ENCODE data around the gene ASCC1.
A peak's percentile ranks its signal among the peaks of the same experiment; 100 is the strongest.

The ASCC1 gene

GRCh38 chr10:72065439-72066025 lies 150.5 kb downstream of the ASCC1 start:
- no peak for DNase-seq (ENCODE audit: low read depth)

GRCh38 chr10:72063703-72064391 lies 152.2 kb downstream of the ASCC1 start:
- no peak for DNase-seq (ENCODE audit: low read depth)

DNA sequence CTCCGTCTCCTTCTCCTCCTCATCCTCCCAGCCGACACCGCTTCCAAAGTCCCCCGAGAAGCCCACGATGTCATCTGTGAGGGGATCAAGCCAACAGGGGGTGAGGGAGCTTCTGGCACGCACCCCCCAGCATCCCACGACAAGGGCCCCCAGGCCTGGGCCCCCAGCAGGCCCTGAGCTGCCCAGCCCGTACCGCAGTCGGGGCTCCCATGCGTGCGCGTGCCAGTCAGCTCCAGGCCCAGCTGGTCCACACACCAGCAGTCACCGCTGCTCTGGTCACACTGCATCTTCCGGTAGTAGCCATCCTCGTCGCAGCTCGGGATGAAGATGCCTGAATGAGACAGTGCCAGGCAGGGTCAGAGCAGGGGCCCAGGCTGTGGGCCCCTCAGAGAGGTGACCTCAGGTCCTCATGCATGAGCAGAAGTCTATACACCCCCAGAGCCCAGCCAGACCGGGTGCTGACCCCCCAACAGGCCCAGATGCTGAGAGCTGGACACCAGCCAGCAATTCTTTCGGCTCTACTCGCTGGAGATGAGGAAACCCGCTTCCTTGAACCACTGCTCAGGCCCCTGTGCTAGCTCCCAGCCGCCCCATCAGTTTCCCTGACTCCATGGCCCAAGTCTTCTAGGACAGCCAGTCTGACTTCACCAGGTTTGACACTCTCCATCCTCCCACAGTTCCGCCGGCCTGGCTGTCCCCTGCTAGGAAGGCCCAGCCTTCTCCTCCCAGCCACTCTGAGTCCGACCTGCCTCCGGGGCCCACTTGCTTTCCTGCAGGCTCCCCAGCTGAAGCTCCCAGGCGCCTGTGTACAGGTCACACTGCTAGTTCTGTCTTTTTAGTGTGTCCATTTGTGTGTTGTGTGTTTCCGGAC lies 153.0 kb downstream of the ASCC1 start:
- no peak for DNase-seq (ENCODE audit: low read depth)

DNA sequence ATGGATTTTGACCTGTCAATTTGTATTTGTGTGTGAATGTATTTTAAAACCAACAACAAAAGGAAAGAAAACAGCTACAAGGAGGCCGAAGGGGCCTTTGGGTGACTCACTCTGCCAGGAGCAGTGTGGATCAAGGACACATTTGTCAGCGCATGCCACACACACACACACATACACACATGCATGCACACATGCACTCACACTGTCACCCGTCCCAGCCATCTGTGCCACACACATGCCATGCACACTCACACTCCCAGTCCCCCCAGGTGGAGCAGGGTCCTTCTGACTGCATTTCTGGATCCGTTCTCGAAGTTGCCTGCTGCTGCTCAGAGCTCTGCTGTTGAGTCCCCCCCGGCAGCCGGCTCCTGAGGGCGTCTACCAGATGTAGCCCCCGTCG lies 153.7 kb downstream of the ASCC1 start:
- DNase-seq (ENCODE audit: low read depth): no peak

GRCh38 chr10:72061930-72062329 lies 154.1 kb downstream of the ASCC1 start:
- no peak for DNase-seq (ENCODE audit: low read depth)

DNA sequence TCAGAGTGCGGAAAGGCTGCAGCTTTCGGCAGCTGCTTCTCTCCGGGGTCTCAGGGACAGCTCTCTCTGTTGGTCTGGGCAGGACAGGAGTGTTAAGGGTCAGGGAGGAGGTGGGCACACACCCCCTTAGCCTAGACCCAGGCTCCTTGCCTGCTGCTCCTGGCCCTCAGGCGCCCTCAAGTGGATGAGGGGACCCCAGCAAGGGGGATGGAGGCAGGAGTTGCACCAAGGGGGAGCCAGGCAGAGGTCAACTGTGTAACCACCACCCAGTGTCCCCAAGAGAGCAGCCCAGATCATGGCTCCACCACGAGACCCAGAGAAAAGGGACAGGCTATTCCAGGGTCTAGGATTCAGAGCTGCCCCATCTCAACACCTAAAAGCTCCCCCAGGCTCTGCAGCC lies 154.6 kb downstream of the ASCC1 start:
- DNase-seq (ENCODE audit: low read depth): no peak

GRCh38 chr10:72059843-72060822 lies 155.9 kb downstream of the ASCC1 start:
- DNase-seq (ENCODE audit: low read depth): no peak

DNA sequence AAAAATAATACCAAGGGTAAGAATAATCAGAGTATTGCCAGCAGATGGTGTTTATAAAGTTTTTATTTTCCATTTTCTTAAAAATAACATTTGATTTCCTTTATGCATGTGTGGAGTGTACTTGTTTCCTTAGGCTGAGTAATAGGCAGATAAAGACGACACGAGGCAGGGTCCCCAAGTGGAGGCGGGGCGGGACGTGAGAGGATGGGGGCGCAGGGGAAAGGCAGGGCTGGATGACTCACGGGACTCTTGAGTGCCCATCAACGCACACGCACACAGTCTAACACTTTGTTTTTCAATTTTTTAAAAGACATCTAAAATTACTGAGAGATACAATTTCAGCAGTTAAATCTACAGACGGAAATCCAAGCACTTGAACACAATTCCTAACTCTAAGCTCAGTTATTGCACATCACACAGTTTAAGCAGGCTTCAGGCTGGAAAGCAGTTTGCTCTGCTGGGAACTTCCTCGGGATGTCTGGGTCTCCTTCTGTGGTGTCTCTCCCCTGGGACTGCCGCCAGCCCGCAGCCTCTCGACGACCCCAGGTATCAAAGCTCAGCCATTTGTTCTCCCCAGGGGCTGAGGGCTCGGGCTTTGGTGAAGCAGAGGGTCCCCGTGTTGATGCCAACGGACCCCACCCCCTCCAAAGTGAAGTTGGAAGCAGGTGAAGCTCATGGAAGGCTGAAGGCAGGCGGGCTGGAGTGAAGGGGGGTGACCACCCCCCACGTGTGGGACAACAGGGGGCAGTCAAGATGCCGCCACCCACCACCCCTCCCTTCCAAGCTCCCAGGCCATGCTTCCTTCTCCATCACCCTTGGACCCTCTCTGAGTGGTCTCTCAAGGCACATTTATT lies 156.9 kb downstream of the ASCC1 start:
- DNase-seq (ENCODE audit: low read depth): no peak

GRCh38 chr10:72058347-72058898 lies 157.7 kb downstream of the ASCC1 start:
- DNase-seq (ENCODE audit: low read depth): no peak

DNA sequence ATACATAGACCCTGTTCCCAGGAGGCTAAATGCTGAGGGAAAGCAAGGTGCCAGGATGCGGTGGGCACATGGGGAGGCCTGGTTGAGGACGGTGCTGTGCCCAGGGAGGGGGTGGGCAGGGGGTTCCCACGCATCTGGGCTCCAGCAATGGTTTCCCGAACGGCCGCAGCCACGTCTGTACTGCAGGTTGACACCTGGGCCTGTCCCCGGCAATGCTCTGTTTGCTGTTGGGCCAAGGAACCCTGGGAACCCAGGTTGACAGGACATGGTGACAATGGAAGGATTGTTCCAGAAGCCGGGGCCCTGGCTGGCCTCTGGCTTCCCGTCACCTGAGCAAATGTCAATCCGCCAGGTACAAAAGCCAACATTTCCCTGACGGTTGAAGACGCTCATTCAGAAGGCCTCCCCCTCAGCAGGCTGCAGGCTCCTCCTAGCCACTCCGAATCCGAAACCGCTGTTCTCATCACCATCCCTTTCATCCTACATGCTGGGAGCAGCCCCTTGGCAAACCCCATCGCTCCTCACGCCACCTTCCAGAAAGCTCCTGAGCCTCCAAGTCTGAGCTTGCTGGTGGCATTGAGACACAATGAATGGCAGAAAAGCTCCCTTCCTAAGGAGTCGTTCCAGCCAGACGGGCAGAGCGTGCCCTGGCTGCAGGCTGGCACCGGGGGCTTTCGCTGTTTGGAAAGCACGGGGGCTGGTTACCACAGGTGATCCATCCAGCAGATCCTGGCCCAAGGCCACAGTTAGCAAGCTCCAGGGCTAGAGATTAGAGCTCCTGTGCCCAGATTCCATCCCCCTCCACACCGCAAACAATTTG lies 158.9 kb downstream of the ASCC1 start:
- DNase-seq (ENCODE audit: low read depth): no peak

DNA sequence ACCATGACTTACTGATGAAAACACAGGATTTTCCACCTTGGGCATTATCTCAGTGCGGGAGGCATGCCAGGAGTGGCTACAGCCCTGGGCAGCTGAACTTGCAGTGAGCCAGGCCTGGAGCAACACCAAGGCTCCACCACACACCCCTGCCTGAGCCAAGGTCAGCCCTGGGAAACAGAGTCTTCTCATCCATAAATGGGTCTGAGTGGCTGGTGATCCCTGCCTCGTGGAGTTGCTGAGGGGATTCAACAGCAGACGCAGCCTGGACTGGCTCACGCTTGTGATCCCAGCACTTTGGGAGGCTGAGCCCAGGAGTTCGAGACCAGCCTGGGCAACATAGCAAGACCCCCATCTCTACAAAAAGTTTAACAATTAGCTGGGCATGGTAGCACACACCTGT lies 160.0 kb downstream of the ASCC1 start:
- DNase-seq (ENCODE audit: low read depth): no peak

GRCh38 chr10:72053690-72054089 lies 162.4 kb downstream of the ASCC1 start:
- DNase-seq (ENCODE audit: low read depth): no peak

DNA sequence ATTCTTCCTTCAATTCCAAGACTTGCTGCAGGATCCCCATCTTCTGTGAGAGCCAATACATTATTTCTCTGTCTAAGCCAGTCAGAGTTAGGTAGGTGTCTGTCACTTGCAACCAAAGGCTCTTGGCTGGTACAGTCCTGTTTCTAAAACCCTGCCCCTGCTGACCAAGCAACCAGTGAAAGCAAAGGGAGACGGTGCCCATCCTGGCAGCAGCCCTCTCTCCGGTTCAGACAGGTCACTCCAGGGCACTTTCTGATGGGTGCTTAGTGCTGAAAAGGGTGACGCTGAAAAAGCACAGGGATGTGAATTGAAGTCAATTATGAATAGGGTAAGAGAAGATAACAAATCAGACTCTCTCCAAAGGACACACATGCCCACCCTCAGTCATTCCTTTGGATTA lies 165.2 kb downstream of the ASCC1 start:
- DNase-seq (ENCODE audit: low read depth): no peak

GRCh38 chr10:72049969-72050781 lies 165.9 kb downstream of the ASCC1 start:
- no peak for DNase-seq (ENCODE audit: low read depth)

DNA sequence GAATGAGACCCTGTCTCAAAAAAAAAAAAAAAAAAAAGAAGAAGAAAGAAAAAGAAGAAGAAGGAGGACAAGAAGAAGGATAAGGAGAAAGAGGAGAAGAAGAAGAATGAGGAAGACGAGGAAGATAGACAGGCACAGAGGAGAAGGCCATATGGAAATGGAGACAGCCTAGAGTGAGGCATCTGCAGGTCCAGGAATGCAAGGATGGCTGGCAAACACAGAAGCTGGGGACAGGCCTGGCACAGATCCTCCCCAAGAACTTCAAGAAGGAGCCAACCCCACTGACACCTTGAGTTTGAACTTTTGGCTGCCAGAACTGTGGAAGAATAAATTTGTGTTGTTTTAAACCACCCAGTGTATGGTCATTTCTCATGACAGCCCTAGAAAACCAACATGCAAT lies 166.6 kb downstream of the ASCC1 start:
- no peak for DNase-seq (ENCODE audit: low read depth)

DNA sequence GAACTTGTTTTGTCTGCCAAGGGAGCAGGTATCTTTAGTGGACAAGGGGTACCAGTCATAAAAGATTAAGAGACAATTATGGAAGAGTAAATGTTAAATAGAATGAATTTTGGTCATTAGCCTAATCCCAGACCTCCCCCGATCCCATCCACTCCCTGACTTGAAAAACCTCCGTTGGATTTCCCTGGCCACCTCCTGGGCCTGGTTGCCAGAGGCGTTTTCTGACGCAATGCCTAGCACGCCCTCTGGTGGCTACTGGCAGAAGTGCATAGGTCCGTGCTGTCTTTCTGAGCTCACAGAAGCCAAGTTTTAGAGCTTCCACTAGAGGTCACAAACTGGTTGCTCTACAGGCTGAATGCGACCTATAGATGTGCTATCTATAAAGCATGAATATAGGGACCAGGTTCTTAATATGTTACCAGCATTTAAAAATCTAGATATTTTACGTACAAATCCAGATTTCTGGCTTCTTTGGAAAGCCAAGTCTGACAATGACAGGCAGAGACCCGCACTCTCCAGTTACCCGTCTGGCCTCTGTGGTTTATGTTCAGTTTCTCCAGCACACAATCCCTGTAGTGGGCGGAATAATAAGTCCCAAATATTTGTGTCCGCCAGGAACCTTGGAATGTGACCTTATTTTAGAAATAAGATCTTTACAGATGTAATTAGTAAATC lies 167.5 kb downstream of the ASCC1 start:
- DNase-seq (ENCODE audit: low read depth): peak; percentile 80
